Renal pelvis (tissue), 12 donors: Measurements from ENCODE around the gene MCM3. TPM values are rescaled to one million over a fixed set of nuclear protein-coding genes. Genes with fewer than 3 reads are reported as not detected.

ENCODE experiments used
- DNase-seq: peaks from one replicate; pipeline ENCODE4 v3.0.0-alpha.2; 2013
- long read RNA-seq, 16 experiments: transcript quantifications; one replicate each; lab custom pipeline, GENCODE V29; 2026
- polyA plus RNA-seq, 3 donors: library from polyadenylated mRNA; unstranded; fragments of 120-200 nt; gene quantifications; one replicate each; pipeline ENCODE4 v1.2.1, GENCODE V29; 2013; ENCODE audit not compliant: insufficient read length in 3 of 3

The MCM3 gene
- 100 to 1,000 TPM; 127 to 142 (median 138) TPM for polyA plus RNA-seq
- long read RNA-seq, donor 1, transcript MCM3-201 (17 exons, 3,083 nt): major isoform, 18 of 31 reads
- long read RNA-seq, donor 1, partial matches to known transcripts: 13 of 31 reads
- long read RNA-seq, donor 1, other reads (novel, unspliced or antisense): 0 of 31 reads
- long read RNA-seq, donor 2, transcript MCM3-201 (17 exons, 3,083 nt): major isoform, 28 of 50 reads
- long read RNA-seq, donor 2, partial matches to known transcripts: 22 of 50 reads
- long read RNA-seq, donor 2, other reads (novel, unspliced or antisense): 0 of 50 reads
- long read RNA-seq, donor 3, transcript MCM3-201 (17 exons, 3,083 nt): major isoform, 16 of 23 reads
- long read RNA-seq, donor 3, partial matches to known transcripts: 7 of 23 reads
- long read RNA-seq, donor 3, other reads (novel, unspliced or antisense): 0 of 23 reads
- long read RNA-seq, donor 4, transcript MCM3-201 (17 exons, 3,083 nt): major isoform, 10 of 51 reads
- long read RNA-seq, donor 4, partial matches to known transcripts: 41 of 51 reads
- long read RNA-seq, donor 4, other reads (novel, unspliced or antisense): 0 of 51 reads
- long read RNA-seq, donor 5, transcript MCM3-201 (17 exons, 3,083 nt): major isoform, 15 of 15 reads
- long read RNA-seq, donor 5, partial matches to known transcripts: 0 of 15 reads
- long read RNA-seq, donor 5, other reads (novel, unspliced or antisense): 0 of 15 reads
- long read RNA-seq, donor 6, transcript MCM3-201 (17 exons, 3,083 nt): major isoform, 20 of 33 reads
- long read RNA-seq, donor 6, partial matches to known transcripts: 13 of 33 reads
- long read RNA-seq, donor 6, other reads (novel, unspliced or antisense): 0 of 33 reads
- long read RNA-seq, donor 7, transcript MCM3-201 (17 exons, 3,083 nt): major isoform, 20 of 33 reads
- long read RNA-seq, donor 7, partial matches to known transcripts: 13 of 33 reads
- long read RNA-seq, donor 7, other reads (novel, unspliced or antisense): 0 of 33 reads
- long read RNA-seq, donor 8, partial matches to known transcripts: 5 of 8 reads
- long read RNA-seq, donor 8, other reads (novel, unspliced or antisense): 0 of 8 reads
- long read RNA-seq, donor 9, transcript MCM3-201 (17 exons, 3,083 nt): major isoform, 25 of 33 reads
- long read RNA-seq, donor 9, partial matches to known transcripts: 8 of 33 reads
- long read RNA-seq, donor 9, other reads (novel, unspliced or antisense): 0 of 33 reads
- long read RNA-seq, donor 10, transcript MCM3-201 (17 exons, 3,083 nt): major isoform, 12 of 35 reads
- long read RNA-seq, donor 10, partial matches to known transcripts: 23 of 35 reads
- long read RNA-seq, donor 10, other reads (novel, unspliced or antisense): 0 of 35 reads
- long read RNA-seq, donor 11, transcript MCM3-201 (17 exons, 3,083 nt): major isoform, 12 of 35 reads
- long read RNA-seq, donor 11, partial matches to known transcripts: 22 of 35 reads
- long read RNA-seq, donor 11, other reads (novel, unspliced or antisense): 0 of 35 reads
- long read RNA-seq, donor 12, transcript MCM3-201 (17 exons, 3,083 nt): major isoform, 27 of 58 reads
- long read RNA-seq, donor 12, partial matches to known transcripts: 31 of 58 reads
- long read RNA-seq, donor 12, other reads (novel, unspliced or antisense): 0 of 58 reads
- long read RNA-seq, donor 13, transcript MCM3-201 (17 exons, 3,083 nt): major isoform, 10 of 16 reads
- long read RNA-seq, donor 13, partial matches to known transcripts: 6 of 16 reads
- long read RNA-seq, donor 13, other reads (novel, unspliced or antisense): 0 of 16 reads
- long read RNA-seq, donor 14, transcript MCM3-201 (17 exons, 3,083 nt): major isoform, 18 of 57 reads
- long read RNA-seq, donor 14, partial matches to known transcripts: 39 of 57 reads
- long read RNA-seq, donor 14, other reads (novel, unspliced or antisense): 0 of 57 reads
- long read RNA-seq, donor 15, transcript MCM3-201 (17 exons, 3,083 nt): major isoform, 20 of 66 reads
- long read RNA-seq, donor 15, partial matches to known transcripts: 27 of 66 reads
- long read RNA-seq, donor 15, other reads (novel, unspliced or antisense): 19 of 66 reads
- long read RNA-seq, donor 16, transcript MCM3-201 (17 exons, 3,083 nt): major isoform, 23 of 45 reads
- long read RNA-seq, donor 16, partial matches to known transcripts: 22 of 45 reads
- long read RNA-seq, donor 16, other reads (novel, unspliced or antisense): 0 of 45 reads

- peak; percentile 99 for DNase-seq
Observed at GRCh38 chr6:52284460-52285176, at the start of gene MCM3. MCM3 (minus strand) TSS chr6:52284742; CDS start chr6:52284674, 68 bp downstream.

GRCh38 chr6:52333840-52334200, 49.3 kb upstream of the MCM3 start:
- no peak for DNase-seq

- no peak for DNase-seq
Observed at GRCh38 chr6:52331793-52332457, 47.4 kb upstream of the MCM3 start.

- no peak for DNase-seq
Observed at GRCh38 chr6:52330470-52330869, 45.9 kb upstream of the MCM3 start.

- DNase-seq: no peak
Observed at GRCh38 chr6:52328729-52329128, 44.2 kb upstream of the MCM3 start.

GRCh38 chr6:52328303-52328662, 43.7 kb upstream of the MCM3 start:
- DNase-seq: no peak

GRCh38 chr6:52326540-52327364, 42.2 kb upstream of the MCM3 start:
- no peak for DNase-seq

GRCh38 chr6:52325695-52326471, 41.3 kb upstream of the MCM3 start:
- DNase-seq: no peak

- DNase-seq: no peak
Observed at GRCh38 chr6:52324189-52324588, 39.6 kb upstream of the MCM3 start.

- DNase-seq: no peak
Observed at GRCh38 chr6:52317841-52318581, 33.5 kb upstream of the MCM3 start.

- DNase-seq: no peak
Observed at GRCh38 chr6:52317211-52317610, 32.7 kb upstream of the MCM3 start.

- no peak for DNase-seq
Observed at GRCh38 chr6:52314752-52315151, 30.2 kb upstream of the MCM3 start.

- no peak for DNase-seq
Observed at GRCh38 chr6:52312461-52312860, 27.9 kb upstream of the MCM3 start.

- DNase-seq: no peak
Observed at GRCh38 chr6:52310932-52311331, 26.4 kb upstream of the MCM3 start.

GRCh38 chr6:52307900-52308372, 23.4 kb upstream of the MCM3 start:
- DNase-seq: no peak
